GM23338 (cell line): ENCODE measurements around the gene IL16. TPM values are rescaled to one million over a fixed set of nuclear protein-coding genes. Genes with fewer than 3 reads are reported as not detected.

ENCODE experiments used
- EZH2 ChIP-seq: fragments of 200-600 bp; sonication (generic); IDR thresholded peaks from one replicate; pipeline ENCODE4 v1.8.0; 2017; ENCODE audit warnings: antibody characterized with exemption, mild to moderate bottlenecking, low read depth; ENCODE audit not compliant: unreplicated experiment
- EZH2phosphoT487 ChIP-seq: fragments of 200-600 bp; sonication (generic); IDR thresholded peaks from one replicate; pipeline ENCODE4 v1.8.1; 2018; ENCODE audit warnings: antibody characterized with exemption; ENCODE audit not compliant: unreplicated experiment
- STAT1 ChIP-seq: IDR thresholded peaks from one replicate; pipeline ENCODE4 v1.6.1; 2016; ENCODE audit warnings: antibody characterized with exemption; ENCODE audit not compliant: unreplicated experiment
- ZNF114 ChIP-seq: fragments of 250-450 bp; sonication (Bioruptor Pico); IDR thresholded peaks from 2 replicates; pipeline ENCODE4 v1.5.0; 2020; ENCODE audit warnings: mild to moderate bottlenecking, moderate library complexity
- ZNF462 ChIP-seq: fragments of 250-450 bp; sonication (Bioruptor Pico); IDR thresholded peaks from 2 replicates; pipeline ENCODE4 v1.5.0; 2020; ENCODE audit warnings: mild to moderate bottlenecking, moderate library complexity
- polyA plus RNA-seq: library from polyadenylated mRNA; unstranded; fragments of >200 nt; fragmentation: Nextera tagmentation; extraction: Ambion mirVana; gene quantifications from 2 replicates; pipeline ENCODE4 v1.2.1, GENCODE V29; 2016
- total RNA-seq: library from RNA; depleted of rRNA; stranded (reverse); fragments of >200 nt; shearing (Covaris generic); gene quantifications from 2 replicates; pipeline ENCODE4 v1.2.3, GENCODE V29; 2014
- TF ChIP-seq, protein P1 (sequence below): IDR thresholded peaks from 2 replicates; pipeline ENCODE4 v1.6.1; 2016; ENCODE audit warnings: antibody characterized with exemption
- TF ChIP-seq, protein P2 (sequence below): IDR thresholded peaks from one replicate; pipeline ENCODE4 v1.6.1; 2018; ENCODE audit warnings: antibody characterized with exemption; ENCODE audit not compliant: unreplicated experiment

IL16 gene
- total and polyA plus RNA-seq, 2 experiments from 2014 or later = 0.29 TPM; not detected in 1

GRCh38 chr15:81346611-81347010 lies 149.9 kb downstream of the IL16 start (continued):
- TF ChIP-seq ZNF462 (CRISPR knock-in tag) (no peak), ZNF114 (CRISPR knock-in tag) (no peak), EZH2phosphoT487 (no peak), EZH2 (no peak), STAT1 (no peak)
- TF ChIP-seq, protein P1, sequence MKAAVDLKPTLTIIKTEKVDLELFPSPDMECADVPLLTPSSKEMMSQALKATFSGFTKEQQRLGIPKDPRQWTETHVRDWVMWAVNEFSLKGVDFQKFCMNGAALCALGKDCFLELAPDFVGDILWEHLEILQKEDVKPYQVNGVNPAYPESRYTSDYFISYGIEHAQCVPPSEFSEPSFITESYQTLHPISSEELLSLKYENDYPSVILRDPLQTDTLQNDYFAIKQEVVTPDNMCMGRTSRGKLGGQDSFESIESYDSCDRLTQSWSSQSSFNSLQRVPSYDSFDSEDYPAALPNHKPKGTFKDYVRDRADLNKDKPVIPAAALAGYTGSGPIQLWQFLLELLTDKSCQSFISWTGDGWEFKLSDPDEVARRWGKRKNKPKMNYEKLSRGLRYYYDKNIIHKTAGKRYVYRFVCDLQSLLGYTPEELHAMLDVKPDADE = no peak
- TF ChIP-seq, protein P2, sequence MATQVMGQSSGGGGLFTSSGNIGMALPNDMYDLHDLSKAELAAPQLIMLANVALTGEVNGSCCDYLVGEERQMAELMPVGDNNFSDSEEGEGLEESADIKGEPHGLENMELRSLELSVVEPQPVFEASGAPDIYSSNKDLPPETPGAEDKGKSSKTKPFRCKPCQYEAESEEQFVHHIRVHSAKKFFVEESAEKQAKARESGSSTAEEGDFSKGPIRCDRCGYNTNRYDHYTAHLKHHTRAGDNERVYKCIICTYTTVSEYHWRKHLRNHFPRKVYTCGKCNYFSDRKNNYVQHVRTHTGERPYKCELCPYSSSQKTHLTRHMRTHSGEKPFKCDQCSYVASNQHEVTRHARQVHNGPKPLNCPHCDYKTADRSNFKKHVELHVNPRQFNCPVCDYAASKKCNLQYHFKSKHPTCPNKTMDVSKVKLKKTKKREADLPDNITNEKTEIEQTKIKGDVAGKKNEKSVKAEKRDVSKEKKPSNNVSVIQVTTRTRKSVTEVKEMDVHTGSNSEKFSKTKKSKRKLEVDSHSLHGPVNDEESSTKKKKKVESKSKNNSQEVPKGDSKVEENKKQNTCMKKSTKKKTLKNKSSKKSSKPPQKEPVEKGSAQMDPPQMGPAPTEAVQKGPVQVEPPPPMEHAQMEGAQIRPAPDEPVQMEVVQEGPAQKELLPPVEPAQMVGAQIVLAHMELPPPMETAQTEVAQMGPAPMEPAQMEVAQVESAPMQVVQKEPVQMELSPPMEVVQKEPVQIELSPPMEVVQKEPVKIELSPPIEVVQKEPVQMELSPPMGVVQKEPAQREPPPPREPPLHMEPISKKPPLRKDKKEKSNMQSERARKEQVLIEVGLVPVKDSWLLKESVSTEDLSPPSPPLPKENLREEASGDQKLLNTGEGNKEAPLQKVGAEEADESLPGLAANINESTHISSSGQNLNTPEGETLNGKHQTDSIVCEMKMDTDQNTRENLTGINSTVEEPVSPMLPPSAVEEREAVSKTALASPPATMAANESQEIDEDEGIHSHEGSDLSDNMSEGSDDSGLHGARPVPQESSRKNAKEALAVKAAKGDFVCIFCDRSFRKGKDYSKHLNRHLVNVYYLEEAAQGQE = no peak
